Measurements from ENCODE around the gene FARP2.

DNA sequence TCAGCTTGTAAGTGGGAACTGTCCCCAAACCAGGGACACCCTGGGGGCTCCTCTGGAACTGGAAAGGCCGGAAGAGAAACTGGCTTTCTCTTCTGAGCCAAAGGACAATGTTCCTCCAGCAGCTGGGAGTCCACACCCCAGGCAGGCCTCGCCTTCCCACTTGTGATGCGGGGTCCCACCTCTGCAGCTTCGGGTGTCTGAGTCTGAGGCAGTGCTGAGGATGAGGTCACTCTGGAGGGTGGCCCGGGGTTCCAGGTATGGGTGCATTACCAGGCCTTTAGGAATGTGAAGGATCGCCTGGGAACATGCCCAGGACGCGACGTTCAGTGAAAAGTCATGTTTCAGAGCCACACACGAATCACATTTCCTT is 184.3 kb downstream of the FARP2 start:
- TF ChIP-seq POLR2AphosphoS5 (IDR thresholded peaks at IDR 0.05): peak in 1 of 2 donors; percentile 10
- TF ChIP-seq CTCF (IDR thresholded peaks at IDR 0.05): no peak
- TF ChIP-seq POLR2A (IDR thresholded peaks at IDR 0.05; ENCODE audit: low read depth): no peak
- TF ChIP-seq EP300 (IDR thresholded peaks at IDR 0.05): no peak

Data from esophagus muscularis mucosa (tissue), 4 donors.